GM19438 (cell line): Measurements from ENCODE around the gene ASTN1.

Experiments used
- ATAC-seq: cut with Tn5 transposase; IDR thresholded peaks from one replicate; pipeline ENCODE4 v1.9.1; 2021; ENCODE audit warnings: low read depth; ENCODE audit not compliant: unreplicated experiment

ASTN1 gene

DNA sequence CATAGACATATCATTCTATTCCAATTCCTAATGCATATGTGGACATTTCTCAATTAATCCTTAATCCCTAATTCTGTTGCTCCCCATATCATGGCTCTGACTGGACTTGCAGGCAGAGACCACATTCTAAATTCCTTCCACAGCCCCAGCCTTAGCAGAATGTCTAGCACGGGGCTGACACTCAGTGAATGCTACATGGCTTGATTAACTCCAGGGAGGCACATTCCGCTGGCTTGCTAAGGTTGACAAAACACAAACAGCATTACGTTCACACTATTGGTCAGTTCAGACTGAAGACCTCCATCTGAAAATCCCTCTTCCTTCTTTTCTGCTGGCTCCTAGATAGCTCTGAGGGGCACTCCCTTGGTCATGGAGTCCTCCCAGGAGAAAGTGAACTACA lies 119.4 kb downstream of the ASTN1 start:
- no peak for ATAC-seq

DNA sequence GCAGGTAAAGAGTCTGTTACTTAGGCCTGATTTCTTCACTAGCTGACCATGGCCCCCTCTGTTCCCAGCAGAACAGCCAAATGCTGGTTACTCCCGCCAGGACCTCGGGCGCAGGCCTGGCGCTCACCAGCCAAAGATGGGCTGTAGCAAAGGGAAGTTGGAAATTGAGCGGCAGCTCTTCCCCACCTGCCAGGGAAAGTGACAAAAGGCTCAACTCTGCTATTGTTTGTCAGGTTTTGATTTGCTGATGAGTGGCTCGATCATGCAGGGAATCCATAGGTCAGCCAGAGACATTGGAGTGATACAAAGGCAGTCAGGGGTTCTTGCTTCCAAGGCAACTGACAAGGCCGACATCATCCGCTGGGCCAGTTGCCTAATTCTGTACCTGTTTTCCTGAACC lies 120.1 kb downstream of the ASTN1 start:
- no peak for ATAC-seq

DNA sequence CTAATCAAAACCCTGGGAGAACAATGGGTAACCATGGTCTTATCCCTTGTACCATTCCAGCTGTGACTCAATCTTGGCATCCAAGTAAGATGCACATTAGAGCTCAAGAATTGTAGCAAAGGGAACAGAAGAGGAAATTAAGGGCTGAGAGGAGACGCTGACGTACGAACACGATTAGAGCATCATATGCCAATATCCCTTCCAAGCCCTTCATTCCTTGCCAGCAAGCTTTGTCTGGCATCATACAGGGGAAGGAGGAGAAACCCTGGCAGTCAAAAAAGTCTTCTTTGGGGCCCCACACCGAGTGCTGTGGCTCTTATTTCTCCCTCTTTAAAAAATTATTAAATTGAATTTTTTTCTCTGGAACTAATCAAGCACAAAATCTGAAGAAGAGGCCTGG lies 120.9 kb downstream of the ASTN1 start:
- no peak for ATAC-seq

DNA sequence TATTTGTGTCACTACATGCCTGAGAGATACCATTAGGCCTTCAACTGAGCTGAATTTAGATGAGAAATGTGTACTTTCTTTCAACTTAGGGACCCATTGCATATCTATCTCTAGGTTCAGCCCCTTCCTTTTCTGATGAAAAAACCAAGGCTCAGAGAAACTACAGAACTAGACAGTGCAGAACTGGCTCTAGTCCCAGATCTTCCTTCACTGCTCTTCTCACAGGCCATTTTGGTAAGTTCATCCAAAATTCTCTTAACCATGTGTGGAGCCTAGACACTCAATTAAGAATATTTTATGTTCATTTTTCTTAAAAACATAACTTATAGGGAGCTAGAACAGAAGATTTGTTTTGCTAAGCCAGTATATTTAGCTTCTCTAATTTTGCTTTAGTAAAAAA lies 128.9 kb downstream of the ASTN1 start:
- ATAC-seq: no peak

DNA sequence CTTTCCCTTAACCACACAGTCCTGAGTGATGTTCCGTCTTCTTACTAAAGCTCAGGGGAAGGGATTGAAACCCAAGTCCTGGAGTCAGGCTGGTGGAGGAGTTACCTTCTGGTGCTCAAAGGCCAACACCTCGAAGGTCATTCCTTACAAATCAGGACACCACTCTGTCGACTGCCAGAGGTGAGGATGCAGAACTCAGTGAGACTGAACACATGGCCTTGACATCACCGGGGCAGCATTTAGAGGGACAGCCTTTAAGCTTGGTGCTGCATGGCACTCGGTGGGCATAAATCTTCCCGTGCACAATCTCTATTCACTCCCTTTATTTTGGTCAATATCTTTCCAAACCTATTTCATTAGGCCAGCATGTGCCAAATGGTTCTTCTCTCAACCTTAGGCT lies 130.9 kb downstream of the ASTN1 start:
- no peak for ATAC-seq

DNA sequence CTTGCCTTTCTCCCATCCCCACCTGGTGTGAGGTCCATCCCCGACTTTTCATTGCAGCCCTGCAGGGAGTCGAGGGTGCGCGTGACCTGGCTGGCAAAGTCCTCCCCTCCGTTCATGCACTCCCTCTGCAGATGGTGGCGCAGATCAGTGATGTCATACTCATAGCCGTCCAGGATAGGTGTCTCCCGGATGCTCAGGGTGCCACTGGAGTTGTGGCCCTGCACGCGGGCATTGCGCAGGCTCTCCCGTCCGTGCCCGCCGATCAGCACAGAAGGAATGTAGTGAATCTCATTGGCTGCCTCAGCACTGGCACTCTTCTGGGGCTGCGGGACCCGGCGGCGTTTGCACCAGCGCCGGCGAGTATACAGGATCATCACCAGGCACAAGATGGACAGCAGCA lies 132.1 kb downstream of the ASTN1 start:
- no peak for ATAC-seq

DNA sequence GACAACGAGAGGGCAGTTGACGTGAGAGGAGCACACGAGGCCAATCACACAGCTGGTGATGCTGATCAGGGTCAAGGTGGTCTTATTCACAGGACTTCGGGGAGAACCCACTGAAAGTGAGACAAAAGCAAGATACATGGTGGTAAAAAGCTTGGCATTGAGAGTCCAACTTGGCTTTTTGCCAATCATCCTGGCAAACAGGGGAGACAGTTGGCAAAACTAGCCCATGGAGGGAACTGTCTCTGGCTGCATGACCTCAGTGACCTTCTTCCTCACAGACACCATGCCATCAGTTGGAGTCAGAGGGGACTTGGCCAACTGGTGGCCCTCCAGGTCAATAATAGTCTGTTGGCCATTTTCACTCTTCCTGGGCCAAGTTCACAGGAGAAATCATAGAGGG lies 139.9 kb downstream of the ASTN1 start:
- ATAC-seq: no peak

DNA sequence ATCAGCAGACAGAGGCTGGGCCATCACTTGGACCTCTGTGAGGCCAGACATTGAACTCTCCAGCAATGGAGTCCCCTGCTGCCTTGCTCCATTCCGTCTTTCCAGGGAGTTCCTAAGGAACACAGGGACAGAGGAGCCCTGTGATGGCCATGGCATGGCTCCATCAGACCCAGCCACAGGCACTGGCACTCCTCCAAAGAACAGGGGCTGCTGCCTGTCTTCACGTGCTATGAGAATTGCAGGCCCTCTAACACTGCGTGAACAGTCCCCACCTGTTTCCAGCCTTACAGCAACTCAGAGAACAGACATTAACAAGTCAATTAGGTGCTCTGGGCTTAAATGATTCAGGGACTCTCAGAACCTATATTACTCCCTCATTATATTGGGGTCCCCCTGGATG lies 140.8 kb downstream of the ASTN1 start:
- ATAC-seq: no peak

DNA sequence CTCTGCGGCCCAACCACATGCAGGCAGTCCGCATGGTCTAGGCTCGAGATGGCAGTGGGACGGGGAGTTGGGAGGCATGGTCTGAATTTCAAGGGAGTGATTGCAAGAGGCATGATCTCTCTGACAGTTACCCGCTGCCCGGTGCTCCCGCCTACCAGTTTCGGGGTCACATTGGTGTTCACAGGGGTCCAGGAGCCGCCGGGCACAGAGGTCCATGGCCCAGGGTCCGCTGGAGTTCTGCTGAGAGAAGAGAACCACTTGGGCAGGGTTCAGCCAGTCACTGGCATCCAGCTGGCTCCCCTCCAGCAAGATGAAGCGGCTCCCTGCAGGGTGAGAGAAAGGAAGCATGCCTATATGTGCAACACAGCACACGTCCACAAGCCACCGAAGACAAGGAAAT lies 141.3 kb downstream of the ASTN1 start:
- ATAC-seq: no peak

DNA sequence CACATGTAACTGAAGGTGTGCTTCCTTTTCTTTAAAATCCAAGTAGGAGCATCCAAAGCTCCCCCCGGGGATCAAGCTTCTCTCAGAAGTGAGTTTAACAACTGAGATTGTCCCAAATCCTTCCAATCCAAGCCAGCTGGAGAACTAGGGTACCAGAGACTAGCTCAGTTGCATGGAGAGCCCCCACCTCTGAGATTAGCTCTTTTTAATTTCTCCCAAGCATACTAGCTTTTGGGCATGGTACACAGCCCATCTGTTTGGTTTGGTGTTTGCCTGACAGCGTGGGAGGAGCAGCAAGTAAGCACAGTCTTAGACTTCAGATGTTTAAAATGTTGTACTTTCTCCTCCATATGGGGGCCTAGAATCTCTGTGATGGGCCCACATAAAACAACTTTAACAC lies 142.8 kb downstream of the ASTN1 start:
- ATAC-seq: no peak

DNA sequence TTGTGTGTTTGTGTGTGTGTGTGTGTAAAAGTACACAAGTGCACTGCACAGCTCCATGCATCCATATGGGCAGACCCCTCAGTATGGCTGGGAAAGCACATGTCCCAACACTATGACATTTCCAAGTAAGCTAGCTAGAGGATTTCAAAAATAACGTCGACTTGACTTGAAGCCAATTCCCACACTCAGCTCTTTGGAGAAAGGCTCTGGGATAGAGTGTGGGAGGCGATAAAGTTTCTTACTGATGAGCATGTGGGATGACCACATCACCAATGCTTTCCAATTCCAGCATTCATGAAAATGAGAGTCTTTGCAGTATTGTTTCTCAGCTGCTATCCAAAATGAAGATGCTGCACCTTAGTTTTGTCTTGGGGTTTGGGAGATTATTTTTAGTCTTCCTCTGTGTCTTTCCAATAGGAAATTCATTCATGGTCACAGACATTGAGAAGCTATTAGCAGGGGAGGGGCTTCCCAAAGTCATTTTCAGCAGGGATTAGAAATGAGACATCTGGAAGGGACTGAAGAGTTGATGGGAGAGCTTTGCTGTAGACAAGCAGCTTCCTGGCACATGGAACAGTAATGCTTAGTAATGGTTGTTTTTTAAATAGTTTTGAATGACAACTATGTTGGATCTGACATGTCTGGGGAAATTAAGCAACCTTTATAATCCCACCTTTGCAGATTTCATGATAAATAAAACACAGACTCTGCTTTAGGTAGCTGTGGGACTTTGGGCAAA lies 143.5 kb downstream of the ASTN1 start:
- ATAC-seq: no peak

DNA sequence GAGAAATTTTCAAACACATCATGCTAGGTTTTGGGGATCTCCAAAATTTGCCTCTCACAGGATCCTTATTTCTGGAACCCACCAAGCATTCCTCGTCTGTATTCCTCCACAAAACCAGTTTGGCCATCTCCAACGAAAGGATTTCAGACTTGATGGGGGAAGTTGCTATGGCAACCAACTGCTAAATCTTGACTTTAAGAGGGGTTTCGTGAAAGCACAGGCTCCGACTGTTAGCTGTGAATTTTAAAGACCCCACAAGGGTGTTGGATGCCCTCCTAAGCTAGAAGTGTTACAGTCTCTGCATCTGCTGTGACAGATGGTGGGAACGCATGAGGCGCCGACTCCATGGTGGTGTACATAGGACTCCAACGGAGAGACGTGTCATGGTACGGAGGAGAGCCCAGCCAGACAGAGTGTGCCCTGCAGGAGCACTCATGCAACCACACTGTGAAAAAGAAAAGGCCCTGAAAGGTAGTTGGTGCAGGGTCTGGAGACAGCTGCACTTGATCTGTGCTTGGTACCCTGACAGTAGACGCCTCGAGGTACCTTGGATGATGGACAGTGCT lies 147.1 kb downstream of the ASTN1 start:
- no peak for ATAC-seq

DNA sequence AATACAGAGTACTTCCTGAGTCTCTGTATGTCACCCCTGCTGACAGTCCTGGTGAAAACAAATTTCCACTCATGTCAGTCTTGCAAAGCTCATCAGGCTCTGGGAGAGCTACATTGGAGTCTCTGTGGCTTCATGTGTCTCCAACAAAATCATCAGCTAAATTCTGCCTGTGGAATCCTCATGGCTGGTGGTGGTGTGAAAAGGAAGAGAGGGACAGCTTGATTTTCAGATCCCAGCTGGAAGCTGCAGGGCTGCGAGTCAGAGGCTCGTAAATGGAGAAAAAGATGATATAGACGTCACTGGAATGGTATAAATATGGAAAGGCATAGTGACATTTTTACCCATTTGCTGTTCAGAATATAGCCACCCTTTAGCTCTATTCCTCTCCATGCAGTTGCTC lies 150.2 kb downstream of the ASTN1 start:
- no peak for ATAC-seq

DNA sequence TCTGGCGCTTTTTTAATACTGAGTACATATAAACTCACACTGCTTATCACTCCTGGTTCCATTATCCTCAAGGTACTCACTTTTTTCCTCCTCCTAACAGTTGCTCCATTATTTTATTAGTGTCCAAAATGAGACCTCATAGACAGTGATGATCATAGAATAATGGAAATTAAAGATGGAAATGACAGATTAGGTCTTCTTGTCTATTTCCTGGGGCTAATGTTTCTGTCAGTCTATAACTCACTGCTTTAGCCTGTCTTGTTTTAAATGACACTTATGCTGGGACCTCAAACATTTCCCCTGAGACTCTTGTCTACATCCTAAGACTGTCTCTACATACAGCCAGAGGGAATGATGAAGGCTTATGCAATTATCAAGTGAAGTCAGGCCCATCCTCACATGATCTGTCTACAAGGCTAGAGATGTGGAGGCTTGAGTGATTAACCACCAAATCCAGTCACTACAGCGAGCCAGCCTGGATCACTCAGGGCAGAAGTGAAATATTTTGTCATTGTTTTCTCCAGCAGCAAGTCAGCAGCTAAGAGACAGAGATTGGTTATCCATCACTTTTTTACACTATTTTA lies 152.1 kb downstream of the ASTN1 start:
- ATAC-seq: no peak

DNA sequence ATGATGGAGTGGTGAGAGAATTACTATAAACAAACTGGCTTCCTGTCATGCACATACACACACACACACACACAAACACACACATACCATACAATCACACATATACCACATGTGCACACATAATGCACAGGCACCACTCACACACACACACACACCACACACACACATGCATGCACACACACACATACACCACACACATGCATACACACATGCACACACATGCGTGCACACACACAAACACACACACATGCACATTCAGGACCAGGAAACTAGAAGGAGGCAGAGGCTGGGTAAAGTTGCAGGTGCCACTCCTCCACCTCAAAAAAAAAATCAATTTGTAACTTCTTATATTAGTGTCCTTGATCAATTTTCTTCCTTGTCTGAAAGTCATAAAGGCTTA lies 153.0 kb downstream of the ASTN1 start:
- no peak for ATAC-seq

DNA sequence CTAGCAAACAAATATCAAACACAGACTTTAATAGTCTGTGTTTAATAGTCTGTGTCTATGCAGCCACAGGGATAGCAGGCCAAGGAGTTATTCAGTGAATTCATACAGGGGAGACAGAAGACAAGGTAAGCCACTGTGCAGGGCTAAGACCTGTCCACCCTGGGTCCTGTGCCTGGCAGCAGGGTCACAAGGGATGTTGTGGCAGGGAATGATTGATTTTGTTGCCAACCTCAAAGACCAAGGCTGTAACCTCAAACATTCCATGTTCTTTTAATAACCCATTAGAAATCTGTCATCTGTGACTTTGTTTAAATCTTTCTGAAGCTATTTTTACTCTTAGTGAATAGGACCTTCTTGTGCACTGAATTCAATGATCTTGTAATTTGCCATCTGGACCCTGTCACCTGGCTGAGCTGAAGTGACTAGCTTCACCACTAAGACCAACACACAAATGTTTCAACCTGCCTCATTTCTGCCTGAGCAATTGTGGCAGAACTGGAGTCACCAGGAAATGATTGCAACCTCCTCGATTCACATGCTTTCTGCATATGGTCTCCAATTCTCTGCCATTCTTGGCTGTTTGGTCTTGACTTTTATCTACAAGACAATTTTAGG lies 154.2 kb downstream of the ASTN1 start:
- no peak for ATAC-seq

DNA sequence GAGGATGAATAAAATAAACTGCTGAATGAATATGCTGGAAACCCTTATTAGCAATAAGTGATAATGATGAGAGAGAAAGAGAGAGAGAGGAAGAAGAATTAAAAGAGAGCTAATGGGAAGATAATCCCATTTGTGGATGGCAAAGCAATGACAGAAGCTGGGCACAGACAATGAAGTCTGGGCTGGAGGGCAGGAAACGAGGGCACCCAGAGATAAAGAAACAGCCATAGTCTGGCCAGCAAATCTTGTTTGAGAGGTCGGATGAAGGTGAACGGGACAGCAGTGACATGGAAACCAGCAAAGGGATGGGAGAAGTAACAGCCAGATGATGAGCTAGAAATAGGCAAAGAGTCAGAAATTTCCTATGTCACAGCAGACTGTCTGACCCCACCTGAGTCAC lies 155.9 kb downstream of the ASTN1 start:
- ATAC-seq: no peak

DNA sequence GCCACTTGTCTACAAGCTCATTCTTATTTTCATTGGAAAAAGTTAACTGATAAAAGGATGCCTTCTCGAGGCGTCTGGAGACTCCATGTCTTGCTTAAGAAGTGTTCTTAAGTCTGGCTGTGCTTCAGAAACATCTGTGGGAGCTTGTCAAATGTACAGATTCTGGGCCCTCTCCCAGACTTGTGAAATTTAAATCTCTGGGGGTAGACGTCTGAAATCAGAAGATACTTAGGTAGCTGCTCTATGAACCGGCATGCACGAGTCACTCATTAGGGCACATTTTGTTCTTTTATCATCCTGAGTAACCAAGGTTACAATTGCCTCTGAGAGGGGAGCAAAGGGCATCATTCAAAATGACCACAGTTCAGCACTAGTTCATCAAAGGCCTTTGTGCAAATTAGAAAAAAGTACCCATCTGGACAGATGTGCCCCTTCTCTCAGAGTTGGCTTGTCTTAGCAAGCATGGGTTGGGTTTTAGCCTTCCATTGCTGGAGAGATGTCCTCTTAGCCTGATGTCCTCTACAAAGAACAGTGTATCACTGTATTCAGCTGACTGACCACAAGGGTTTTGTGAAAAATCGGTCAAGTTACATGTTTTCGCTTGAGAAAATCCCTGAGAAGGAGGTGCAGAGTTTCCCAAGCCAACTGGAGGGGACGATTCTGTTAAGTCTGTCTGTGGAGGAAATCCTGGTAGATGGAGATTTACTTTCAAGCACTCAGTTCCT lies 156.9 kb downstream of the ASTN1 start:
- no peak for ATAC-seq

DNA sequence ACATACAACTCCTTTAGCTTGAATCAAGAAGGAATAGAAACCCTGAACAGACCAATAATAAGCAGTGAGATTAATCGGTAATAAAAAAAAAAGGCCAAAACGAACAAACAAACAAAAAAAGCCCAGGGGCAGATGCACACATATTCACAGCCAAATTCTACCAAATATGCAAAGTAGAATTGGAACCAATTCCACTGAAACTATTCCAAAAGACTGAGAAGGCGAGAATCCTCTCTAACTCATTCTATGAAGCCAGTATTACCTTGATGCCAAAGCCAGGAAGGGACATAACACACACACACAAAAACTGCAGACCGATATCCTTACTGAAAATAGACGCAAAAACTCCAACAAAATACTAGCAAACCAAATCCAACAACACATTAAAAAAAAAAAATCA lies 161.6 kb downstream of the ASTN1 start:
- ATAC-seq: no peak

DNA sequence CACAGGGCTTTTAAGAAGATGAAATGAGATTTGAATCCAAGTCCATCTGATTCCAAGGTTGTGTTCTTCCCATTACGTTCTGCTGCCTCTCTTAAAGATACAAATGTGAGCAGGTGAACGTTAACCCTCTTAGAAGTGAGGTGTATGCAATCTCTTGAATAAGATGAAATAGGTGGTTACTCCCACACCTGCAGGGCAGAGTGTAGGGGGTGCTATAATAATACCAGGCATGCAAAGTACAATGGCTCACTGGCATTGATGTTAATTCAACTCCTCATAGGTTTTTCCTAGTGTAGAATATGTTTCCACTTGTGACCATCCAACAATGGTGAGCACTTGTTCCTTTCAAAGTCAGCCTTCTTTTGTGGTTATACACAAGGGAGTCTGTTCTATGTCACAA lies 163.0 kb downstream of the ASTN1 start:
- no peak for ATAC-seq

DNA sequence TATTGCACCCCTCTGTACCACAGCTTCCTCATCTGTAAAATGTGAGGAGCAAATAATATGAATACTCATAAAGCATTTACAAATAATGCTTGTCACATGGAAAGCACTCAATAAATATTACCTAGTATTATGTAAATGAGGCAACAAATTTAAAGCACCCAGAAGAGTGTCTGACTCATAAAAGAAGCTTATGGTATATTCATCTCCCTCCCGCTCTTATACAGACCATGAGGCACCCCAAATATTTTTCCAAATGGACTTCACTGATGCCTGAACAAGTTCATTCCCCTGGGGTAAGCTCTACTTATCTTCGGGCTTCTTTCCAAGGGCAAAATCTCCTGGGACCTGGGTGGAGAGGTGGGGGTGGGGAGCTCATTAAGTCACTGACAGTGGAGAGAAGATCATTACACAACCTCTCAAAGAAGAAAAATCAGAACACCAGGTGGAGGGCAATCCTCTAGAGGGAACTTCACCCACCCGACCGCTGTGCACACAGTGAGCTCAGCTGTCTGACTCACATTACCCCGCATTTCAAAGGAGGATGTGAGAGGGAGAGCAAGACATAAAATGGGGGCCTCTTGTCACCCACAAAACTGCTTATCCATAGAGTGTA lies 166.2 kb downstream of the ASTN1 start:
- no peak for ATAC-seq
